CD14-positive monocyte (primary cell): Measurements from ENCODE around the gene CCDC88A. TPM values are rescaled to one million over a fixed set of nuclear protein-coding genes. Genes with fewer than 3 reads are reported as not detected.

Source experiments
- DNase-seq, 3 donors: peaks; one replicate each; pipeline ENCODE4 v3.0.0-alpha.2; 2011 to 2022
- H2AFZ ChIP-seq: 2 replicates; pipeline ENCODE4 v1.6.0; 2012; ENCODE audit warnings: mild to moderate bottlenecking, low read depth, low read length, inconsistent platforms; ENCODE audit not compliant: insufficient read depth, poor library complexity, severe bottlenecking
- H3K27ac ChIP-seq, 2 donors: 1 replicate in 1 of 2; 2 replicates in 1 of 2; pipeline ENCODE4 v1.5.1; 2012 to 2013; ENCODE audit warnings: low read length in 2 of 2, control low read depth in 1 of 2, inconsistent platforms in 1 of 2, low read depth in 1 of 2, mild to moderate bottlenecking in 1 of 2
- H3K27me3 ChIP-seq, 2 donors: one replicate each; pipeline versions ENCODE4 v1.6.0 to v1.6.1; 2011 to 2013; ENCODE audit warnings: low read length in 2 of 2; ENCODE audit not compliant: control insufficient read depth in 2 of 2, insufficient read depth in 2 of 2
- H3K36me3 ChIP-seq, 2 donors: replicated peaks in 1 of 2; 1 replicate in 1 of 2; 2 replicates in 1 of 2; pipeline versions ENCODE4 v1.5.1 to v1.6.1; 2012 to 2013; ENCODE audit warnings: low read length in 2 of 2, control low read depth in 1 of 2, inconsistent platforms in 1 of 2, mild to moderate bottlenecking in 1 of 2; ENCODE audit not compliant: insufficient read depth in 2 of 2, control insufficient read depth in 1 of 2
- H3K4me1 ChIP-seq, 2 donors: 1 replicate in 1 of 2; 2 replicates in 1 of 2; pipeline versions ENCODE4 v1.5.1 to v1.6.1; 2012 to 2013; ENCODE audit warnings: low read length in 2 of 2, control low read depth in 1 of 2, inconsistent platforms in 1 of 2, mild to moderate bottlenecking in 1 of 2, moderate library complexity in 1 of 2; ENCODE audit not compliant: insufficient read depth in 2 of 2, control insufficient read depth in 1 of 2
- H3K4me2 ChIP-seq: replicated peaks from 2 replicates; pipeline ENCODE3; 2012; ENCODE audit warnings: low read length, moderate library complexity, mild to moderate bottlenecking; ENCODE audit not compliant: poor library complexity, severe bottlenecking; ENCODE audit errors: extremely low read depth
- H3K4me3 ChIP-seq, 3 experiments: fragments of 200-600 bp in 1 of 3; sonication (generic) in 1 of 3; replicated peaks in 1 of 3; 1 replicate in 2 of 3; 2 replicates in 1 of 3; pipeline ENCODE4 v1.5.1; 2011 to 2013; ENCODE audit warnings: low read length in 3 of 3, mild to moderate bottlenecking in 3 of 3, control low read depth in 2 of 3, low read depth in 2 of 3, inconsistent platforms in 1 of 3, moderate library complexity in 1 of 3
- H3K79me2 ChIP-seq: 2 replicates; pipeline ENCODE4 v1.6.0; 2012; ENCODE audit warnings: mild to moderate bottlenecking, control low read depth, inconsistent platforms, low read length, moderate library complexity; ENCODE audit not compliant: insufficient read depth
- H3K9ac ChIP-seq: 2 replicates; pipeline ENCODE4 v1.6.0; 2017; ENCODE audit warnings: low read length, mild to moderate bottlenecking; ENCODE audit not compliant: insufficient read depth, poor library complexity, severe bottlenecking
- H3K9me3 ChIP-seq, 2 donors: replicated peaks in 1 of 2; 1 replicate in 1 of 2; 2 replicates in 1 of 2; pipeline versions ENCODE4 v1.5.1 to v1.6.1; 2012 to 2013; ENCODE audit warnings: low read length in 2 of 2, control low read depth in 1 of 2; ENCODE audit not compliant: control insufficient read depth in 1 of 2, insufficient read depth in 1 of 2
- H4K20me1 ChIP-seq: 2 replicates; pipeline ENCODE4 v1.6.0; 2012; ENCODE audit warnings: mild to moderate bottlenecking, low read length, control low read depth, moderate library complexity; ENCODE audit not compliant: insufficient read depth
- H3K27ac Mint-ChIP-seq, 7 donors: one replicate each; pipeline ENCODE4 v1.8.0; 2020; ENCODE audit warnings: mild to moderate bottlenecking in 7 of 7, mixed read lengths in 7 of 7, moderate library complexity in 6 of 7, inconsistent platforms in 2 of 7
- H3K27me3 Mint-ChIP-seq, 3 donors: one replicate each; pipeline ENCODE4 v1.8.0; 2021 to 2022; ENCODE audit warnings: low read depth in 3 of 3, mild to moderate bottlenecking in 3 of 3, mixed read lengths in 3 of 3, moderate library complexity in 3 of 3, inconsistent platforms in 1 of 3
- H3K36me3 Mint-ChIP-seq, 2 donors: one replicate each; pipeline ENCODE4 v1.8.0; 2020; ENCODE audit warnings: mixed read lengths in 2 of 2, inconsistent platforms in 1 of 2, mild to moderate bottlenecking in 1 of 2
- H3K4me1 Mint-ChIP-seq: one replicate; pipeline ENCODE4 v1.8.0; 2020; ENCODE audit warnings: mild to moderate bottlenecking, mixed read lengths
- H3K4me3 Mint-ChIP-seq, 2 donors: one replicate each; pipeline ENCODE4 v1.8.0; 2020; ENCODE audit warnings: mild to moderate bottlenecking in 2 of 2, mixed read lengths in 2 of 2, moderate library complexity in 1 of 2
- H3K9me3 Mint-ChIP-seq, 7 donors: one replicate each; pipeline ENCODE4 v1.8.0; 2020 to 2022; ENCODE audit warnings: mixed read lengths in 7 of 7, mild to moderate bottlenecking in 6 of 7, moderate library complexity in 6 of 7, inconsistent platforms in 2 of 7
- WGBS: methylation state at CpG from one replicate; pipeline ENCODE4 v1.1.5; 2013; ENCODE audit warnings: missing lambda C conversion rate; ENCODE audit not compliant: insufficient coverage; 5-methylcytosine and 5-hydroxymethylcytosine counted together
- intact Hi-C, 2 donors: fragments of 100-400 bp; cut with micrococcal nuclease; formaldehyde crosslinking; loops; one replicate each; pipeline versions ENCODE4 v1.15.0 to v1.15.1; 2023
- polyA plus RNA-seq, 3 donors: library from polyadenylated mRNA; depleted of rRNA in 1 of 3; unstranded in 2 of 3; stranded (reverse) in 1 of 3; fragments of 300-500 nt in 2 of 3; fragments of >200 nt in 1 of 3; fragmentation: Illumina TruSeq in 2 of 3; gene quantifications; 1 replicate in 2 of 3; 2 replicates in 1 of 3; pipeline ENCODE4 v1.2.3, GENCODE V29; 2012 to 2021
- TF ChIP-seq, protein P1 (sequence below): fragments of 200-600 bp; IDR thresholded peaks from one replicate; pipeline ENCODE4 v1.8.0; 2022; ENCODE audit warnings: antibody characterized with exemption, mild to moderate bottlenecking

The CCDC88A gene
- polyA plus RNA-seq, 3 donors: 9.9 to 57.1 (median 17.9) TPM

DNA sequence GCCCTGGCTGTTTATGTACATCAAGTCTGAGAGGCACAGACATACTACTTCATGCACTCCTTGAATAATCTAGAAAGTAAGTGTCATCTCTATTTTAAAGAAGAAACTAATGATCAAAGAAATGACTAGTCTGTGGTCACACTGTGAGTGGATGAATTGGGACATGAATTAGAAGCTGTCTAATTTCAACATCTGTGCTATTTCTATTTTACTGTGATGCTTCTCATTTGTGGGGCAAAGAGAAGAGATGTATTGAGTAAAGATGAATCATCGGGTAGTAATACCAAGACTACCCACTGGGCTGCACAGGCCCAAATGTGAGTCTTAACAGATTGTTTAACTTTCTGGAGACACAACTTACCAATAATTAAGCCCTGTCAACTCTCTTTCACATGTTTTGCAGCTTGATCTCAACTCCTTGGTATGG, 108.2 kb downstream of the CCDC88A start:
- DNase-seq: peak in 2 of 3 donors; percentile 8 to 18
- WGBS: no CpG with 5 or more reads among the region's 1 CpG

DNA sequence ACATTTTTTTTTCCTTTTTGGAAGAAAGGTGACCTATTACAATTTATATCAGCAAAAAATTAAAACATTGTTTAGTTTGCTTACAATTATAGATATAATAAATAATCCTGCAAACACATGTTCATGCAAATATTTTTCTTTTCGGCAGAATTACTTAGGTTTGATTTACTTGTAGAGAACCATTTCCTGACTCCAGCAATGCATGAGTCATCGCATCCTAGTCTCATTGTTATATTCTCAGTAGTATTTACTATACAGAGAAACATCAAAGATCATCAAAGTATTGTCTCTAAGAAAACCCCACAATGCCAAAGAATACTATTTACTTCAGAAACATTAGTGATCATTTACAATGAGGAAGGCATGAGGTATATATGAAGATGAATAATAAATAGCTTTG, 110.2 kb downstream of the CCDC88A start:
- Histone ChIP-seq H2AFZ (no peak overlapping the region), H3K4me3 (no peak overlapping the region), H3K79me2 (no peaks in the 10 kb centered on the region), H3K9ac (no peak overlapping the region), H3K9me3 (no peaks in the 10 kb centered on the region), H3K27me3 (no peaks in the 10 kb centered on the region), H3K4me2 (no peak overlapping the region), H3K27ac (no peak overlapping the region), H3K4me1 (no peaks in the 10 kb centered on the region), H3K36me3 (peaks cover 87 to 96% of the 10 kb centered on the region in 2 donors), H4K20me1 (no peaks in the 10 kb centered on the region)
- Mint-ChIP-seq H3K4me3 (no peak overlapping the region), H3K27me3 (no peaks in the 10 kb centered on the region), H3K4me1 (no peaks in the 10 kb centered on the region), H3K9me3 (no peaks in the 10 kb centered on the region), H3K36me3 (peaks cover 67 to 81% of the 10 kb centered on the region in 2 donors), H3K27ac (no peak overlapping the region)
- DNase-seq: no peak
- intact Hi-C loops: no loop called here
- TF ChIP-seq, protein P1, sequence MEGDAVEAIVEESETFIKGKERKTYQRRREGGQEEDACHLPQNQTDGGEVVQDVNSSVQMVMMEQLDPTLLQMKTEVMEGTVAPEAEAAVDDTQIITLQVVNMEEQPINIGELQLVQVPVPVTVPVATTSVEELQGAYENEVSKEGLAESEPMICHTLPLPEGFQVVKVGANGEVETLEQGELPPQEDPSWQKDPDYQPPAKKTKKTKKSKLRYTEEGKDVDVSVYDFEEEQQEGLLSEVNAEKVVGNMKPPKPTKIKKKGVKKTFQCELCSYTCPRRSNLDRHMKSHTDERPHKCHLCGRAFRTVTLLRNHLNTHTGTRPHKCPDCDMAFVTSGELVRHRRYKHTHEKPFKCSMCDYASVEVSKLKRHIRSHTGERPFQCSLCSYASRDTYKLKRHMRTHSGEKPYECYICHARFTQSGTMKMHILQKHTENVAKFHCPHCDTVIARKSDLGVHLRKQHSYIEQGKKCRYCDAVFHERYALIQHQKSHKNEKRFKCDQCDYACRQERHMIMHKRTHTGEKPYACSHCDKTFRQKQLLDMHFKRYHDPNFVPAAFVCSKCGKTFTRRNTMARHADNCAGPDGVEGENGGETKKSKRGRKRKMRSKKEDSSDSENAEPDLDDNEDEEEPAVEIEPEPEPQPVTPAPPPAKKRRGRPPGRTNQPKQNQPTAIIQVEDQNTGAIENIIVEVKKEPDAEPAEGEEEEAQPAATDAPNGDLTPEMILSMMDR: no peak
- WGBS: no CpG with 5 or more reads among the region's 2 CpGs

More for the DNA sequence above, 108.2 kb downstream of the CCDC88A start:
- H3K9me3 Mint-ChIP-seq: no peaks in the 10 kb centered on the region
- Histone ChIP-seq H3K27ac (peak overlapping the region in 1 of 2 donors; percentile 1), H3K4me3 (no peak overlapping the region), H3K9ac (no peak overlapping the region), H3K27me3 (no peaks in the 10 kb centered on the region), H3K79me2 (no peaks in the 10 kb centered on the region), H3K4me1 (no peaks in the 10 kb centered on the region), H3K36me3 (peaks cover 88 to 97% of the 10 kb centered on the region in 2 donors), H3K4me2 (no peak overlapping the region), H4K20me1 (no peaks in the 10 kb centered on the region), H3K9me3 (no peaks in the 10 kb centered on the region), H2AFZ (no peak overlapping the region)
- H3K4me1 Mint-ChIP-seq: no peaks in the 10 kb centered on the region
- intact Hi-C loops: no loop called here
- H3K36me3 Mint-ChIP-seq: peaks cover 72 to 91% of the 10 kb centered on the region in 2 donors
- no peak overlapping the region for H3K4me3 Mint-ChIP-seq
- no peaks in the 10 kb centered on the region for H3K27me3 Mint-ChIP-seq
- H3K27ac Mint-ChIP-seq: peak overlapping the region in 1 of 7 donors; percentile 15
- TF ChIP-seq, protein P1: peak; percentile 21
